ENCODE results near the gene TMEM212.

The TMEM212 gene

GRCh38 chr3:171876680-171877147 is 33.6 kb downstream of the TMEM212 start:
- Histone ChIP-seq H3K4me2 (ENCODE audit: insufficient read depth, low read length) (no peak overlapping the region), H3K79me2 (ENCODE audit: insufficient read depth, low read length) (no peaks in the 10 kb centered on the region), H2AFZ (ENCODE audit: low read depth, low read length) (no peak overlapping the region), H3K4me1 (ENCODE audit: insufficient read depth, low read length) (no peaks in the 10 kb centered on the region), H3K9ac (ENCODE audit: low read depth, low read length) (no peak overlapping the region), H3K27me3 (ENCODE audit: insufficient read depth, low read length, poor library complexity) (peaks cover 7% of the 10 kb centered on the region), H3K4me3 (ENCODE audit: low read depth in 1 of 2, low read length in 2 of 2) (no peak overlapping the region), H3K27ac (ENCODE audit: low read length) (no peak overlapping the region), H3K36me3 (ENCODE audit: insufficient read depth, low read length) (no peaks in the 10 kb centered on the region), H3K9me3 (ENCODE audit: insufficient read depth, low read length, severe bottlenecking) (no peaks in the 10 kb centered on the region), H4K20me1 (ENCODE audit: insufficient read depth, low read length) (peaks cover 3% of the 10 kb centered on the region; the same call in 1 of the 2 replicates)
- no peak for ATAC-seq (ENCODE audit: insufficient read depth, low read depth)
- TF ChIP-seq CTCF (IDR thresholded peaks at IDR 0.05; ENCODE audit: borderline replicate concordance, extremely low read depth, low read length, poor library complexity, severe bottlenecking): no peak
- TF ChIP-seq EZH2 (IDR thresholded peaks at IDR 0.05; ENCODE audit: borderline replicate concordance, low read depth, low read length, severe bottlenecking): no peak
- no peak for DNase-seq

GRCh38 chr3:171878461-171879225 is 35.5 kb downstream of the TMEM212 start:
- Histone ChIP-seq H3K9me3 (ENCODE audit: insufficient read depth, low read length, severe bottlenecking) (no peaks in the 10 kb centered on the region), H3K4me2 (ENCODE audit: insufficient read depth, low read length) (no peak overlapping the region), H3K79me2 (ENCODE audit: insufficient read depth, low read length) (no peaks in the 10 kb centered on the region), H3K36me3 (ENCODE audit: insufficient read depth, low read length) (no peaks in the 10 kb centered on the region), H3K27ac (ENCODE audit: low read length) (no peak overlapping the region), H3K4me1 (ENCODE audit: insufficient read depth, low read length) (no peaks in the 10 kb centered on the region), H2AFZ (ENCODE audit: low read depth, low read length) (no peak overlapping the region), H3K4me3 (ENCODE audit: low read depth in 1 of 2, low read length in 2 of 2) (no peak overlapping the region), H3K9ac (ENCODE audit: low read depth, low read length) (no peak overlapping the region), H4K20me1 (ENCODE audit: insufficient read depth, low read length) (peaks cover 3% of the 10 kb centered on the region; the same call in 1 of the 2 replicates), H3K27me3 (ENCODE audit: insufficient read depth, low read length, poor library complexity) (peaks cover 7% of the 10 kb centered on the region)
- DNase-seq: no peak
- TF ChIP-seq CTCF (IDR thresholded peaks at IDR 0.05; ENCODE audit: borderline replicate concordance, extremely low read depth, low read length, poor library complexity, severe bottlenecking): no peak
- no peak for TF ChIP-seq EZH2 (IDR thresholded peaks at IDR 0.05; ENCODE audit: borderline replicate concordance, low read depth, low read length, severe bottlenecking)
- ATAC-seq (ENCODE audit: insufficient read depth, low read depth): no peak

- Histone ChIP-seq H2AFZ (ENCODE audit: low read depth, low read length) (no peak overlapping the region), H3K27ac (ENCODE audit: low read length) (no peak overlapping the region), H3K4me1 (ENCODE audit: insufficient read depth, low read length) (no peaks in the 10 kb centered on the region), H3K27me3 (ENCODE audit: insufficient read depth, low read length, poor library complexity) (peaks cover 9% of the 10 kb centered on the region), H3K79me2 (ENCODE audit: insufficient read depth, low read length) (no peaks in the 10 kb centered on the region), H3K4me2 (ENCODE audit: insufficient read depth, low read length) (no peak overlapping the region), H3K9ac (ENCODE audit: low read depth, low read length) (no peak overlapping the region), H4K20me1 (ENCODE audit: insufficient read depth, low read length) (peaks cover 3% of the 10 kb centered on the region; the same call in 1 of the 2 replicates), H3K4me3 (ENCODE audit: low read depth in 1 of 2, low read length in 2 of 2) (no peak overlapping the region), H3K9me3 (ENCODE audit: insufficient read depth, low read length, severe bottlenecking) (no peaks in the 10 kb centered on the region), H3K36me3 (ENCODE audit: insufficient read depth, low read length) (no peaks in the 10 kb centered on the region)
- DNase-seq (no peak), ATAC-seq (ENCODE audit: insufficient read depth, low read depth) (no peak)
- TF ChIP-seq CTCF (IDR thresholded peaks at IDR 0.05; ENCODE audit: borderline replicate concordance, extremely low read depth, low read length, poor library complexity, severe bottlenecking) (no peak), EZH2 (IDR thresholded peaks at IDR 0.05; ENCODE audit: borderline replicate concordance, low read depth, low read length, severe bottlenecking) (no peak)
These were observed 36.3 kb downstream of the TMEM212 start for GRCh38 chr3:171879472-171879871.
